ENCODE measurements around the gene INS. TPM values are rescaled to one million over a fixed set of nuclear protein-coding genes. Genes with fewer than 3 reads are reported as not detected.

Gene INS
- total and polyA plus RNA-seq, 2 of the 8 experiments (the other 6 are each of a cell fraction or from before 2014, with no cell fraction given), result not detected

GRCh38 chr11:2198621-2199365, 37.8 kb upstream of the INS start (continued):
- TF ChIP-seq KDM5A (IDR thresholded peaks at IDR 0.05; ENCODE audit: low read length) (no peak), SIRT6 (IDR thresholded peaks at IDR 0.05; ENCODE audit: low read length) (no peak), BRCA1 (IDR thresholded peaks at IDR 0.05; ENCODE audit: low read depth, low read length) (no peak), GTF2F1 (IDR thresholded peaks at IDR 0.05; ENCODE audit: borderline replicate concordance, low read depth, low read length) (no peak), POLR2AphosphoS5 (IDR thresholded peaks at IDR 0.05; ENCODE audit: low read depth, low read length) (no peak)

Data from H1 (cell line).